H4 (cell line): ENCODE results near the gene PDK1. TPM values are rescaled to one million over a fixed set of nuclear protein-coding genes. Genes with fewer than 3 reads are reported as not detected.

ENCODE experiments used
- DNase-seq: peaks from one replicate; pipeline ENCODE4 v3.0.0-alpha.2; 2015; ENCODE audit warnings: low spot score
- total RNA-seq: library from RNA; depleted of rRNA; stranded (reverse); fragments of >200 nt; shearing (Covaris generic); gene quantifications from 2 replicates; pipeline ENCODE4 v1.2.3, GENCODE V29; 2014

Gene PDK1
- total RNA-seq, 1 experiment from 2014 or later: 9.1 TPM

GRCh38 chr2:172596776-172597175, 40.9 kb downstream of the PDK1 start:
- DNase-seq: no peak

GRCh38 chr2:172597176-172597842, 41.4 kb downstream of the PDK1 start:
- no peak for DNase-seq

GRCh38 chr2:172599947-172600346, 44.1 kb downstream of the PDK1 start:
- no peak for DNase-seq

GRCh38 chr2:172600557-172601008, 44.7 kb downstream of the PDK1 start:
- DNase-seq: no peak

- no peak for DNase-seq
These were observed 50.4 kb downstream of the PDK1 start for GRCh38 chr2:172606285-172606684.

GRCh38 chr2:172607379-172607928, 51.6 kb downstream of the PDK1 start:
- DNase-seq: no peak

GRCh38 chr2:172609488-172609887, 53.6 kb downstream of the PDK1 start:
- no peak for DNase-seq

- DNase-seq: no peak
These were observed 56.2 kb downstream of the PDK1 start for GRCh38 chr2:172612051-172612450.

GRCh38 chr2:172613040-172613439, 57.1 kb downstream of the PDK1 start:
- DNase-seq: no peak

- DNase-seq: no peak
These were observed 57.8 kb downstream of the PDK1 start for GRCh38 chr2:172613615-172614231.

GRCh38 chr2:172614932-172615331, 59.0 kb downstream of the PDK1 start:
- DNase-seq: no peak

GRCh38 chr2:172615727-172616261, 59.9 kb downstream of the PDK1 start:
- no peak for DNase-seq

- no peak for DNase-seq
These were observed 61.2 kb downstream of the PDK1 start for GRCh38 chr2:172617115-172617514.

- DNase-seq: no peak
These were observed 67.5 kb downstream of the PDK1 start for GRCh38 chr2:172623249-172623965.

- DNase-seq: no peak
These were observed 69.1 kb downstream of the PDK1 start for GRCh38 chr2:172624996-172625395.

GRCh38 chr2:172627181-172627580, 71.3 kb downstream of the PDK1 start:
- no peak for DNase-seq

- DNase-seq: no peak
These were observed 72.2 kb downstream of the PDK1 start for GRCh38 chr2:172628085-172628484.

- DNase-seq: no peak
These were observed 73.7 kb downstream of the PDK1 start for GRCh38 chr2:172629586-172629985.

GRCh38 chr2:172630181-172630580, 74.3 kb downstream of the PDK1 start:
- DNase-seq: no peak

GRCh38 chr2:172634477-172634876, 78.6 kb downstream of the PDK1 start:
- no peak for DNase-seq

- no peak for DNase-seq
These were observed 79.7 kb downstream of the PDK1 start for GRCh38 chr2:172635548-172635947.

GRCh38 chr2:172639256-172639655, 83.4 kb downstream of the PDK1 start:
- DNase-seq: no peak
